GM12873 (cell line): ENCODE results near the gene MPV17L.
"Not testable (repeated sequence)": the region's sequence is repeated elsewhere in the genome, so short reads cannot be mapped to it uniquely, and the experiment has no call there.

Experiments used
- TF ChIP-seq, protein P1 (sequence below): IDR thresholded peaks from 2 replicates; pipeline ENCODE4 v1.5.1; 2012; ENCODE audit warnings: low read depth, mild to moderate bottlenecking, moderate library complexity, low read length, control low read depth; ENCODE audit not compliant: insufficient read depth; ENCODE audit errors: missing control alignments

MPV17L gene

DNA sequence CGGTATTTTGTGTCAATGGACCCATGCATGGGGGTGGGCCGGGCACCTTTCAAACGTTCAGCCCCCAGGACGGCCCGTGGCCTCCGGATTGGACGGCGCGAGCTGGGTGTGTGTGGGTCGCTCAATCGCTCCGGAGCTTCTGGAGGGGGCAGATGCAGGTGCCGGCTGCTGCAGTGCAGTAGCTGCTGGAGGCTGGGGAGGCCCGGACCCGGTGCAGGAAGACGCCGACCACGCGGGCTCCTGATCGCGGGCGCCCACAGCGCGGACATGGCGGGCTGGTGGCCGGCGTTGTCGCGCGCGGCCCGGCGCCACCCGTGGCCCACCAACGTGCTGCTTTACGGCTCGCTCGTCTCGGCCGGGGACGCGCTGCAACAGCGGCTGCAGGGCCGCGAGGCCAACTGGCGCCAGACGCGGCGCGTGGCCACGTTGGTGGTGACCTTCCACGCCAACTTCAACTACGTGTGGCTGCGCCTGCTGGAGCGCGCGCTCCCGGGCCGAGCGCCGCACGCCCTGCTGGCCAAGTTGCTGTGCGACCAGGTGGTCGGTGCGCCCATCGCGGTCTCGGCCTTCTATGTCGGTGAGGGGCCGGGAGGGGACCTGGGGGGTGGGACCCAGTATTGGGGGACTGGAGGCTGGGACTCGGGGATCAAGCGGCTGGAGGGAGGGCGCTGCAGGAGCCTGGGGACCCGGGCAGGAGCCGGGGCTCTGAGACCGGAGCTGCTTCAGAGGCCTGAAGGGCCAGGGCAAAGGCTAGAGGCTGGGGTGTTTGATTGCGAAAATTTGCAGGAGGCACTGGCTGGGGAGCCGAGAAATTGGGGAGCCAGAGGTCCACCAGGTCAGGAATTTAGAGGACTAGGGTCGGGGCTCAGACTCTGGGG lies at the start of gene MPV17L:
TSS of gene MPV17L (plus strand) at position 124 of the 878 bp plus-strand sequence. CDS start at position 268, 144 bp downstream.
- TF ChIP-seq, protein P1, sequence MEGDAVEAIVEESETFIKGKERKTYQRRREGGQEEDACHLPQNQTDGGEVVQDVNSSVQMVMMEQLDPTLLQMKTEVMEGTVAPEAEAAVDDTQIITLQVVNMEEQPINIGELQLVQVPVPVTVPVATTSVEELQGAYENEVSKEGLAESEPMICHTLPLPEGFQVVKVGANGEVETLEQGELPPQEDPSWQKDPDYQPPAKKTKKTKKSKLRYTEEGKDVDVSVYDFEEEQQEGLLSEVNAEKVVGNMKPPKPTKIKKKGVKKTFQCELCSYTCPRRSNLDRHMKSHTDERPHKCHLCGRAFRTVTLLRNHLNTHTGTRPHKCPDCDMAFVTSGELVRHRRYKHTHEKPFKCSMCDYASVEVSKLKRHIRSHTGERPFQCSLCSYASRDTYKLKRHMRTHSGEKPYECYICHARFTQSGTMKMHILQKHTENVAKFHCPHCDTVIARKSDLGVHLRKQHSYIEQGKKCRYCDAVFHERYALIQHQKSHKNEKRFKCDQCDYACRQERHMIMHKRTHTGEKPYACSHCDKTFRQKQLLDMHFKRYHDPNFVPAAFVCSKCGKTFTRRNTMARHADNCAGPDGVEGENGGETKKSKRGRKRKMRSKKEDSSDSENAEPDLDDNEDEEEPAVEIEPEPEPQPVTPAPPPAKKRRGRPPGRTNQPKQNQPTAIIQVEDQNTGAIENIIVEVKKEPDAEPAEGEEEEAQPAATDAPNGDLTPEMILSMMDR = not testable (repeated sequence)

DNA sequence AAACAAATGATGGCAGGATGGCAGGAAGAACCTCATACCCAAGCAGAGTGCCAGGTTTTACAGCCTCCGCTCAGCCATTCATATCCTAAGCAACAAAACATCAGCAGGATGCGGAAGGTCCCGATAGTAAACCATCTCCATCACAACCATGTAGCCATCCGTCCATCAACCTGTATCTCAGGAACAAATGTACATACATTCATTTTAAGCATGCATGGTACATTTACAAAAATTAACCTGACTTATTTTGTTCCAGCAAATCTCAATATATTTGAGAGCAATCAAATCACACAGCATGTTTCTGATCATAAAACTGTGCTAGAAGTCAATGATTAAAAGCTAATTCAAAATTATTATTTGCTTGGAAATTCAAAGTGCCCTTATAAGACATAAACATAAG lies 17.4 kb upstream of the MPV17L start, which contains the start of gene NPIPA5:
TSS of gene NPIPA5 (minus strand) at position 101 of the 400 bp plus-strand sequence. CDS start at position 101, 0 bp downstream.
- TF ChIP-seq, protein P1 = not testable (repeated sequence)

- TF ChIP-seq, protein P1 = no peak
Measured at GRCh38 chr16:15396948-15397594, 1.5 kb downstream of the MPV17L start.

DNA sequence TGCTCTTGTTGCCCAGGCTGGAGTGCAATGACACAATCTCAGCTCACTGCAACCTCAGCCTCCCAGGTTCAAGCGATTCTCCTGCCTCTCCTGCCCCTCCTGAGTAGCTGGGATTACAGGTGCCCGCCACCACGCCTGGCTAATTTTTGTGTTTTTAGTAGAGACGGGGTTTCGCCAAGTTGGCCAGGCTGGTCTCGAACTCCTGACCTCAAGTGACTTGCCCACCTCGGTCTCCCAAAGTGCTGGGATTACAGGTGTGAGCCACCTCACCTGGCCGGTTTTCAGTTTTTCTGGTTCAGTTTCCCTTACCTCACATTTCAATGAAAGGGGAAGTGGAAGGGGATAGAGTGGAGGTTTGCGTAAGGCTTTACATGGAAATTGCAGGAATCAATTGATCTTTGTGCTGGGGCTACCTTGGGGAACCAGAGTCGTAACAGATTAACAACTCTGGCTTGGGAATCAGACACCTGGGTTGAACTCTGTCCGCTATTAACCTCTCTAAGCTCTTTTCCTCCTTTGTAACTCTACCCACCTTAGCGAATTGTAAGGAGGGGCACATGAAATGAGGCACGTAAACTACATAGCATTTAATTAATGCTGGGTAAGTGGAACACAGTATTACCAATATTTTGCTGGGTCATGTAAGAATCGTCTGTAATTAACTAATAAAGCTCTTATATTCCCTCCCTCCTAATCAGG lies 3.2 kb downstream of the MPV17L start:
- TF ChIP-seq, protein P1 = no peak

GRCh38 chr16:15399317-15399716 lies 3.8 kb downstream of the MPV17L start:
- TF ChIP-seq, protein P1 = no peak

DNA sequence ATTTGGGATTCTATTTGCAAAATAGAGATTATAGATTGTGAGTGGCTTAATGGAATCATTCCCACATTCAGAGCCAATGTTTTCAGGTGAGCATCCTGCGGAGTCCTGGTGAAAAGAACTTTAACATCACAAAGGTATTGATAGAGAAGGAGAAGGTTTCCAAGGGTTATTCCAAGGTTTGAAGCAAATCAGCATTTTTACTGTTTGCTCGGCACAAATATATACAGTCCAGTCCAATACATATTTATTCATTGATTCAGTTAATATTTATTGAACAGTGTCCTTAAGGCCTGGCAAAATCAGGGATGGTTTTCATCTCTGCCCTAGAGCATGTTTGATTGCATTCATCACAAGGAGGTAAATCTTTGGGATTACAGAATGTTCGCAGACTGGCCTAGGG lies 6.4 kb downstream of the MPV17L start:
- TF ChIP-seq, protein P1 = no peak

GRCh38 chr16:15403392-15403995 lies 7.9 kb downstream of the MPV17L start:
- TF ChIP-seq, protein P1 = no peak
